ENCODE measurements around the gene LENG1. TPM values are rescaled to one million over a fixed set of nuclear protein-coding genes. Genes with fewer than 3 reads are reported as not detected.

The LENG1 gene
- total RNA-seq, 1 experiment from 2014 or later: 7.6 TPM

DNA sequence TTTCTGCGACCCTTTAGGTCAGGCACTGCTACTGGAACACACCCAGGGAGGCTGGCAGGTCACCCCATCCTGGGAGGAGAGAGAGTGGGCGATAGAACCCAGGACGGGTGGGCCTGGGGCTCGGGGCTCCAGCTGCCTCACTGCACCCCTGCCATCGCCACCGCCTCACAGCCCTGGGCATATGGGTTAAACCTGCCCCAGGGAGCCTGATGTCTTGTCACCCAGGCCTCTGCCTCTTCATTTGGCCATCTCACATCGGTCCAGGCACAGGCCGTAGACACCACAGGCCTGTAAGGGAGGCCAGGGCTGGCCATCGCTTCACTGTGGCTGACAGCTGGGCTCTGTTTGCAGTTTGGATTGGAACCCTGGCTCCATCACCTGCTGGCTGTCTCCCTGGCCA, 33.8 kb downstream of the LENG1 start:
- DNase-seq (ENCODE audit: low read depth, low spot score) (no peak), ATAC-seq (no peak)
- no TSS peak for BruUV-seq (replicated peaks)
- ChIA-PET RAD21 (ENCODE audit: low non-redundant PET in 1 of 2, low total read pairs in 2 of 2, uncharacterized antibody in 2 of 2, unreplicated experiment in 2 of 2) (no interaction called here), POLR2A (no interaction called here), CTCF (no interaction called here)
- Histone ChIP-seq H3K4me2 (ENCODE audit: low read length) (no peak overlapping the region), H3K9me3 (ENCODE audit: control insufficient read depth in 1 of 2, insufficient read depth in 1 of 2, low read depth in 1 of 2, low read length in 2 of 2) (no peaks in the 10 kb centered on the region), H4K20me1 (ENCODE audit: insufficient read depth) (no peaks in the 10 kb centered on the region), H3K4me3 (replicated peaks in 1 of 2; ENCODE audit: low read depth in 1 of 2, low read length in 2 of 2) (no peak overlapping the region), H3K27ac (ENCODE audit: low read depth, low read length) (no peak overlapping the region), H2AFZ (ENCODE audit: low read depth, low read length, poor library complexity, severe bottlenecking) (no peak overlapping the region), H3K9me2 (ENCODE audit: insufficient read depth) (no peaks in the 10 kb centered on the region), H3K36me3 (ENCODE audit: control insufficient read depth in 1 of 2, insufficient read depth in 2 of 2, low read length in 2 of 2) (peaks cover 40 to 47% of the 10 kb centered on the region in 2 experiments; a peak in 3 of 4 replicates), H3K4me1 (ENCODE audit: control insufficient read depth in 1 of 2, insufficient read depth in 2 of 2, low read length in 2 of 2) (no peaks in the 10 kb centered on the region), H3K27me3 (ENCODE audit: insufficient read depth, low read length) (no peaks in the 10 kb centered on the region), H3K79me2 (ENCODE audit: insufficient read depth, low read length) (no peaks in the 10 kb centered on the region), H3K9ac (ENCODE audit: low read length) (no peak overlapping the region)
- no peak for TF ChIP-seq ZFX (IDR thresholded peaks at IDR 0.05)
- TF ChIP-seq, protein P1, sequence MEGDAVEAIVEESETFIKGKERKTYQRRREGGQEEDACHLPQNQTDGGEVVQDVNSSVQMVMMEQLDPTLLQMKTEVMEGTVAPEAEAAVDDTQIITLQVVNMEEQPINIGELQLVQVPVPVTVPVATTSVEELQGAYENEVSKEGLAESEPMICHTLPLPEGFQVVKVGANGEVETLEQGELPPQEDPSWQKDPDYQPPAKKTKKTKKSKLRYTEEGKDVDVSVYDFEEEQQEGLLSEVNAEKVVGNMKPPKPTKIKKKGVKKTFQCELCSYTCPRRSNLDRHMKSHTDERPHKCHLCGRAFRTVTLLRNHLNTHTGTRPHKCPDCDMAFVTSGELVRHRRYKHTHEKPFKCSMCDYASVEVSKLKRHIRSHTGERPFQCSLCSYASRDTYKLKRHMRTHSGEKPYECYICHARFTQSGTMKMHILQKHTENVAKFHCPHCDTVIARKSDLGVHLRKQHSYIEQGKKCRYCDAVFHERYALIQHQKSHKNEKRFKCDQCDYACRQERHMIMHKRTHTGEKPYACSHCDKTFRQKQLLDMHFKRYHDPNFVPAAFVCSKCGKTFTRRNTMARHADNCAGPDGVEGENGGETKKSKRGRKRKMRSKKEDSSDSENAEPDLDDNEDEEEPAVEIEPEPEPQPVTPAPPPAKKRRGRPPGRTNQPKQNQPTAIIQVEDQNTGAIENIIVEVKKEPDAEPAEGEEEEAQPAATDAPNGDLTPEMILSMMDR (IDR thresholded peaks at IDR 0.05 in 2 of 3, conservative IDR thresholded peaks at IDR 0.05 in 1 of 3; ENCODE audit: borderline replicate concordance in 1 of 3, insufficient read depth in 1 of 3, low read depth in 2 of 3, low read length in 2 of 3): no peak
- no peak for TF ChIP-seq RAD21 (IDR thresholded peaks at IDR 0.05; ENCODE audit: low read depth)
- no peak for TF ChIP-seq JUND (IDR thresholded peaks at IDR 0.05)
- no peak for TF ChIP-seq EGR1 (IDR thresholded peaks at IDR 0.05; ENCODE audit: low read depth)
- TF ChIP-seq YY1 (IDR thresholded peaks at IDR 0.05; ENCODE audit: extremely low read depth, insufficient replicate concordance, low read depth, low read length): no peak
- TF ChIP-seq POLR2AphosphoS5 (IDR thresholded peaks at IDR 0.05; ENCODE audit: low read depth, low read length): no peak
- TF ChIP-seq SIN3A (IDR thresholded peaks at IDR 0.05; ENCODE audit: low read depth): no peak
- TF ChIP-seq SRF (IDR thresholded peaks at IDR 0.05; ENCODE audit: low read depth): no peak
- TF ChIP-seq, protein P2, sequence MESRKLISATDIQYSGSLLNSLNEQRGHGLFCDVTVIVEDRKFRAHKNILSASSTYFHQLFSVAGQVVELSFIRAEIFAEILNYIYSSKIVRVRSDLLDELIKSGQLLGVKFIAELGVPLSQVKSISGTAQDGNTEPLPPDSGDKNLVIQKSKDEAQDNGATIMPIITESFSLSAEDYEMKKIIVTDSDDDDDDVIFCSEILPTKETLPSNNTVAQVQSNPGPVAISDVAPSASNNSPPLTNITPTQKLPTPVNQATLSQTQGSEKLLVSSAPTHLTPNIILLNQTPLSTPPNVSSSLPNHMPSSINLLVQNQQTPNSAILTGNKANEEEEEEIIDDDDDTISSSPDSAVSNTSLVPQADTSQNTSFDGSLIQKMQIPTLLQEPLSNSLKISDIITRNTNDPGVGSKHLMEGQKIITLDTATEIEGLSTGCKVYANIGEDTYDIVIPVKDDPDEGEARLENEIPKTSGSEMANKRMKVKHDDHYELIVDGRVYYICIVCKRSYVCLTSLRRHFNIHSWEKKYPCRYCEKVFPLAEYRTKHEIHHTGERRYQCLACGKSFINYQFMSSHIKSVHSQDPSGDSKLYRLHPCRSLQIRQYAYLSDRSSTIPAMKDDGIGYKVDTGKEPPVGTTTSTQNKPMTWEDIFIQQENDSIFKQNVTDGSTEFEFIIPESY (IDR thresholded peaks at IDR 0.05; ENCODE audit: extremely low read depth, insufficient replicate concordance, low read length): no peak
- intact Hi-C loops (cut with micrococcal nuclease): no loop called here

All from HCT116 (cell line).